ENCODE measurements around the gene PAM.

Gene PAM

GRCh38 chr5:103075442-103075841 lies 320.3 kb downstream of the PAM start:
- H3K4me3 ChIP-seq (ENCODE audit: low read length) = no peak overlapping the region
- H3K36me3 ChIP-seq (ENCODE audit: control insufficient read depth, insufficient read depth, low read length) = no peaks in the 10 kb centered on the region
- no peak for DNase-seq (ENCODE audit: low read depth, low spot score)
- H3K4me1 ChIP-seq (ENCODE audit: control insufficient read depth, insufficient read depth, low read length) = no peaks in the 10 kb centered on the region
- peaks cover 3% of the 10 kb centered on the region; the same call in 1 of the 2 replicates for H3K9me3 ChIP-seq (ENCODE audit: control insufficient read depth, insufficient read depth, low read length)
- no CpG with 5 or more reads among the region's 4 CpGs for WGBS (ENCODE audit: insufficient coverage, insufficient read length)
- H3K27me3 ChIP-seq (ENCODE audit: control insufficient read depth, insufficient read depth, low read length) = no peaks in the 10 kb centered on the region
- no peak overlapping the region for H3K27ac ChIP-seq (ENCODE audit: low read length)

All from iPS DF 6.9 (cell line).